PFSK-1 (cell line): Measurements from ENCODE around the gene PTCD1.

Experiments used
- FOXP2 ChIP-seq: optimal IDR thresholded peaks from 2 replicates; pipeline ENCODE3; 2011; ENCODE audit warnings: borderline replicate concordance, control low read depth, inconsistent platforms; ENCODE audit not compliant: insufficient read depth; ENCODE audit errors: extremely low read length, extremely low read depth
- POLR2AphosphoS5 ChIP-seq: IDR thresholded peaks from 2 replicates; pipeline ENCODE4 v1.6.1; 2012; ENCODE audit warnings: low read depth, mild to moderate bottlenecking, control low read depth, low read length, moderate library complexity
- REST ChIP-seq, 2 experiments: IDR thresholded peaks; 2 replicates each; pipeline versions ENCODE4 v1.6.1 to v1.8.0; 2011 to 2012; ENCODE audit warnings: low read depth in 2 of 2, low read length in 2 of 2, control low read depth in 1 of 2, inconsistent platforms in 1 of 2, mild to moderate bottlenecking in 1 of 2, moderate library complexity in 1 of 2; ENCODE audit not compliant: insufficient read depth in 1 of 2
- SIN3A ChIP-seq: IDR thresholded peaks from 2 replicates; pipeline ENCODE4 v1.6.1; 2012; ENCODE audit warnings: mild to moderate bottlenecking, low read length, moderate library complexity, borderline replicate concordance; ENCODE audit not compliant: insufficient read depth
- TAF1 ChIP-seq: IDR thresholded peaks from 2 replicates; pipeline ENCODE4 v1.6.1; 2012; ENCODE audit warnings: low read length, control low read depth, borderline replicate concordance; ENCODE audit not compliant: insufficient read depth

DNA sequence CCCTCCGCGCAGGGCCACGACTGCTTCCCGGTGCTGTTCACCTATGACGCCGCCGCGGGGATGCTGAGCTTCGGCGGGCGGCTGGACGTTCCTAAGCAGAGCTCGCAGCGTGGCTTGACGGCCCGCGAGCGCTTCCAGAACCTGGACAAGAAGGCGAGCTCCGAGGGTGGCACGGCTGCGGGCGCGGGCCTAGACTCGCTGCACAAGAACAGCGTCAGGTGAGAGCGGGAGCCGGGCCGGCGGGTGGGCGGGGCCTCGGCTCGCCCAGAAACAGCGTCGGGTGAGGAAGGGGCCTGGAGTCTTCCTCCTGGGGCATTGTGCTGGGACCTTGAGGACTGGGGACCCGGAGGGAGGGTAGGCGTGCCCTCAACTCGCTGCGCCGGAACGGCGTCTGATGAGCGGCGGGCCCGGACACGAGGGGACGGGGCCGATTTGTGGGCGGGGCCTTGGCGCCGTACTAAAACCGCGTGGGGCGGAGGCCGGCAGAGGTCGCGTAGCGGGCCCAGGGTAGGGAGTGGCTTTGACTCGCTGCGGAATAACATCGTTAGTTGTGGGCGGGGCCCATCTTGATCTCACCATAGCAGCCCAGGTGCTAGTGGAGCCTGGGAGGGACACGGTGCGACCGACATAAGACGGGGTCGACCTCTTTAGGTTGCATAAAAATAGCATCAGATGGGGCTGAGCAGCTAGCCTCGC is 45.8 kb downstream of the PTCD1 start:
- TF ChIP-seq POLR2AphosphoS5 (peak; percentile 70), REST (IDR thresholded peaks at IDR 0.05; ENCODE audit: insufficient read depth in 1 of 2, low read depth in 2 of 2, low read length in 2 of 2) (no peak), FOXP2 (peak; percentile 72), TAF1 (no peak), SIN3A (0 out of 2 replicates have a peak, but pooled peaks have one; percentile 53)
